ENCODE measurements around the gene SERPINE1.
"Not testable (repeated sequence)": the region's sequence is repeated elsewhere in the genome, so short reads cannot be mapped to it uniquely, and the experiment has no call there.

The SERPINE1 gene

DNA sequence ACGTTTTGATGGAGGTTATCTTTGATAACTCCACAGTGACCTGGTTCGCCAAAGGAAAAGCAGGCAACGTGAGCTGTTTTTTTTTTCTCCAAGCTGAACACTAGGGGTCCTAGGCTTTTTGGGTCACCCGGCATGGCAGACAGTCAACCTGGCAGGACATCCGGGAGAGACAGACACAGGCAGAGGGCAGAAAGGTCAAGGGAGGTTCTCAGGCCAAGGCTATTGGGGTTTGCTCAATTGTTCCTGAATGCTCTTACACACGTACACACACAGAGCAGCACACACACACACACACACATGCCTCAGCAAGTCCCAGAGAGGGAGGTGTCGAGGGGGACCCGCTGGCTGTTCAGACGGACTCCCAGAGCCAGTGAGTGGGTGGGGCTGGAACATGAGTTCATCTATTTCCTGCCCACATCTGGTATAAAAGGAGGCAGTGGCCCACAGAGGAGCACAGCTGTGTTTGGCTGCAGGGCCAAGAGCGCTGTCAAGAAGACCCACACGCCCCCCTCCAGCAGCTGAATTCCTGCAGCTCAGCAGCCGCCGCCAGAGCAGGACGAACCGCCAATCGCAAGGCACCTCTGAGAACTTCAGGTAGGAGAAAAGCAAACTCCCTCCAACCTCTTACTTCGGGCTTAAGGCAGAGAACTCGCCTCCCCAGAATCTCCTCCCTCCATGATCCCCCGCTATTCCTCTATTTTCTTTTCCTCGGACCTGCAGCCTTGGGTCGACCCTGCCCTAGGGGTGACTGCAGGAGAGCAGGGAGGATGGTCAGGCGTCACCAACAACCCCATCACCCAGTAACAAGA is at the start of gene SERPINE1:
Gene SERPINE1, plus strand, starts transcription at position 454 of the 809 bp plus-strand sequence. CDS start 1,290 bp downstream, outside the sequence.
- in situ Hi-C loops (cut with MboI; ENCODE audit: low sequenced_read_pairs), result no loop called here

DNA sequence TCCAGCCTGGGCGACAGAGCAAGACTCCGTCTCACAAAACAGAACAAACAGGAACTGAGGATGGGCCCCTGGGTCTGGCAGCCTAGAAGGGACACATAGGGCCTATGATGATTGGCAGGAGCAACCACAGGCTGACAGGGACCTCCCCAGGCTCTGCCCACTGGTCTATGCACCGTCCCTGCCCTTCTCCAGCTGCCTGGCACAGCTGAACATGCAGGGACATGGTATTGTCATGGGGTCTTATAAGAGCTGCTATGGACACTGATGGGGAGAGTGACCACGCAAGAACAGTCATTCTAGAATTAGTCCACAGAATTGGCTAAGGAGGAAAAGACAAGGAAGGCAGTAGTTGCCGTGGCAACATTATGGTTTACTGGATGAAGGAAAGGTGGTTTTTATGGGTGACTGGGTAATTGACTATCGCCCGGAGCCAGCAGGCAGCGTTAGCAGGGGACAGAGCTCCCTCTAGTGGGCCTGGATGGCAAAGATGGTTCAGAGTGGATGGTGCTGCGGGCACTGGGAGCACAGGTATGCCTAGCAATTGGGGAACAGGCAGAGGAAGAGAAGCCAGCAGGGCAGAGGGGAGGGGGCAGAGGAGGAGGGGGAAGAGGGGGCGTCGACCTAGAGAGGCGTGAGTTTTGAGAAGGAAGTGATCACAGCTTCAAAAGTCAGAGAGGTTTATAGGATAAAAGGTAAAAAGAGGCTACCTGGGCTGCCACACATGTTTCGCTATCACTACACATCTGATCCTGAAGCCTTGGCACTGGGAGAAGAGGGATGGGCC is 49.4 kb upstream of the SERPINE1 start:
- in situ Hi-C loops (cut with MboI; ENCODE audit: low sequenced_read_pairs), result no loop called here

DNA sequence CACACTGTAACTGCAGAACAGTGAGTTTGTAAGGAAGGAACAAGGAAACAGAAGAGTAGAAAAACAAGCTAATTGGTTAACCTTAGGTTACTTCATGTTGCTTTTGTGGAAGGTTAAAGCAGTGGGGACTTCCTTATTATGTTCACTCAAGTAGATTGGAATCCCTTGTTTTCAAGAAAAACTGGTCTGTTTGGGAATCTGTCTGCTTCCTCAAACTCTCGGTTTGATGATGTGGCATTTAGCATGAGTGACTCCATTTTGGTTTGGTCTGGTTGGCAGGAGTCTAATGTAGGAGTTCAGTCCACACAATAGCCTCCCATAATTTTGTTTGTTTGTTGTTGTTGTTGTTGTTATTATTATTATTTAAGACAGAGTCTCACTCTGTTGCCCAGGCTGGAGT is 45.5 kb upstream of the SERPINE1 start:
- in situ Hi-C loops (cut with MboI; ENCODE audit: low sequenced_read_pairs), result no loop called here

DNA sequence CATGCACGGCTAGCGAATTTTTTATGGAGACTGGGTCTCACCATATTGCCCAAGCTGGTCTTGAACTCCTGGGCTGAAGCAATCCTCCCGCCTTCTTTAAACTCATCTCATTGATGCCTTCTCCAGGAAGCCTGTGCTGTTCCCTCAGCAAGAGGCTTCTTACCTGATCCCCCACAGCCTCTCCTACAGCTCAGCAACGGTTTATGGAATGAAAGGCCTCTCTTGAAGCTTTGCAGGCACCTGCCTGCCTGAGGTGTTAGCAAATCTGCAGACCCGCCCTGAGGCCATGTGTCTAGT is 42.1 kb upstream of the SERPINE1 start:
- in situ Hi-C loops (cut with MboI; ENCODE audit: low sequenced_read_pairs), result no loop called here

DNA sequence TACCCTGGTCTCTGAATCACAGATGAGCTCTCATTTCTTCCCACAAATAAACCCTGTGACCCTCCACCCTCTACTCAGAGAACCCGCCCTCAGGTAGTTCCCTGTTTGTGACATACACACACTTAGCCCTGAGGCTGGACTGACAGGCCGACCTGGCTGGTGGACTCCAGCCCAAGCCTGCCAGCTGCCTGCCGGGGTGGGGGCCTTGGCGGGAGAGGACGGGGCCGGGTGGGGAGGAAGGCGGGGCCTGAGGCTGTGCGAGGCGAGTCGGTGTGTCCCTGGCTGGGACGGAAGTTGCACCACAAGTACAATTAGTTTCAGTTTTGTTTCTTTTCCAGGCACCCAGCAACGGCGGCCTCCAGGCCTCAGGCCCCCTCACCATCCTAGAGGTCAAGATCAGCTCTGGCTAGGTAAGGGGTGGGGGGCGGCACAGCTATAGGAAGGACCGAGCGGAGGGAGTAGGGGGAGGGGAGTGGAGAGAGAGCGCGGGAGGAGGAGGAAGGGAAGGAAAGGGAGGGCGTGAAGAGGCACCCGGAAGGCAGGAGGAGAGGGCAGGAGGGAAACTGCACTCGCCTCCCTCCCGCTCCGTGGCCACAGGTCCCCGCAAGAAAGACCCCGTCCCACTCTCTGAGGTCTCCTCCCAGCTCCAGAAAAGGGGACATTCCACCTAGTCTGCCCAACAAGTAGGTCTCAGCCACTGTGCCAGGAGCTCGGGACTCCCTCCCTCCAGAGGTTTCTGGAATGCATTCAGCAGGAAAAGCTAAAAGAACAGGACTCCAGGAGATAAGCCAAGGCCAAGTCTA is 41.5 kb upstream of the SERPINE1 start, which contains the start of gene TRIM56:
Gene TRIM56, plus strand, starts transcription at position 320 of the 803 bp plus-strand sequence. CDS start 1,832 bp downstream, outside the sequence.
- in situ Hi-C loops (cut with MboI; ENCODE audit: low sequenced_read_pairs), result no loop called here

DNA sequence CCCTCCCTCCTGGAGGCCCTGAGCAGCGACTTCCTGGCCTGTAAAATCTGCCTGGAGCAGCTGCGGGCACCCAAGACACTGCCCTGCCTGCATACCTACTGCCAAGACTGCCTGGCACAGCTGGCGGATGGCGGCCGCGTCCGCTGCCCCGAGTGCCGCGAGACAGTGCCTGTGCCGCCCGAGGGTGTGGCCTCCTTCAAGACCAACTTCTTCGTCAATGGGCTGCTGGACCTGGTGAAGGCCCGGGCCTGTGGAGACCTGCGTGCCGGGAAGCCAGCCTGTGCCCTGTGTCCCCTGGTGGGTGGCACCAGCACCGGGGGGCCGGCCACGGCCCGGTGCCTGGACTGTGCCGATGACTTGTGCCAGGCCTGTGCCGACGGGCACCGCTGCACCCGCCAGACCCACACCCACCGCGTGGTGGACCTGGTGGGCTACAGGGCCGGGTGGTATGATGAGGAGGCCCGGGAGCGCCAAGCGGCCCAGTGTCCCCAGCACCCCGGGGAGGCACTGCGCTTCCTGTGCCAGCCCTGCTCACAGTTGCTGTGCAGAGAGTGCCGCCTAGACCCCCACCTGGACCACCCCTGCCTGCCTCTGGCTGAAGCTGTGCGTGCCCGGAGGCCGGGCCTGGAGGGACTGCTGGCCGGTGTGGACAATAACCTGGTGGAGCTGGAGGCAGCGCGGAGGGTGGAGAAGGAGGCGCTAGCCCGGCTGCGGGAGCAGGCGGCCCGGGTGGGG is 39.4 kb upstream of the SERPINE1 start:
- in situ Hi-C loops (cut with MboI; ENCODE audit: low sequenced_read_pairs), result no loop called here

DNA sequence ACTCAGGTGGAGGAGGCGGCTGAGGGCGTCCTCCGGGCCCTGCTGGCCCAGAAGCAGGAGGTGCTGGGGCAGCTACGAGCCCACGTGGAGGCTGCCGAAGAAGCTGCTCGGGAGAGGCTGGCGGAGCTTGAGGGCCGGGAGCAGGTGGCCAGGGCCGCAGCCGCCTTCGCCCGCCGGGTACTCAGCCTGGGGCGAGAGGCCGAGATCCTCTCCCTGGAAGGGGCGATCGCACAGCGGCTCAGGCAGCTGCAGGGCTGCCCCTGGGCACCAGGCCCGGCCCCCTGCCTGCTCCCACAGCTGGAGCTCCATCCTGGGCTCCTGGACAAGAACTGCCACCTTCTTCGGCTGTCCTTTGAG is 38.9 kb upstream of the SERPINE1 start:
- in situ Hi-C loops (cut with MboI; ENCODE audit: low sequenced_read_pairs), result no loop called here

DNA sequence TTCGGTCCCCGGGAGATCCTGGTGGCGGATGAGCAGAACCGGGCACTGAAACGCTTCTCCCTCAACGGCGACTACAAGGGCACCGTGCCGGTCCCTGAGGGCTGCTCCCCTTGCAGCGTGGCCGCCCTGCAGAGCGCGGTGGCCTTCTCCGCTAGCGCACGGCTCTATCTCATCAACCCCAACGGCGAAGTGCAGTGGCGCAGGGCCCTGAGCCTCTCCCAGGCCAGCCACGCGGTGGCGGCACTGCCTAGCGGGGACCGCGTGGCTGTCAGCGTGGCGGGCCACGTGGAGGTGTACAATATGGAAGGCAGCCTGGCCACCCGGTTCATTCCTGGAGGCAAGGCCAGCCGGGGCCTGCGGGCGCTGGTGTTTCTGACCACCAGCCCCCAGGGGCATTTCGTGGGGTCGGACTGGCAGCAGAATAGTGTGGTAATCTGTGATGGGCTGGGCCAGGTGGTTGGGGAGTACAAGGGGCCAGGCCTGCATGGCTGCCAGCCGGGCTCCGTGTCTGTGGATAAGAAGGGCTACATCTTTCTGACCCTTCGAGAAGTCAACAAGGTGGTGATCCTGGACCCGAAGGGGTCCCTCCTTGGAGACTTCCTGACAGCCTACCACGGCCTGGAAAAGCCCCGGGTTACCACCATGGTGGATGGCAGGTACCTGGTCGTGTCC is 37.9 kb upstream of the SERPINE1 start:
- in situ Hi-C loops (cut with MboI; ENCODE audit: low sequenced_read_pairs), result no loop called here

DNA sequence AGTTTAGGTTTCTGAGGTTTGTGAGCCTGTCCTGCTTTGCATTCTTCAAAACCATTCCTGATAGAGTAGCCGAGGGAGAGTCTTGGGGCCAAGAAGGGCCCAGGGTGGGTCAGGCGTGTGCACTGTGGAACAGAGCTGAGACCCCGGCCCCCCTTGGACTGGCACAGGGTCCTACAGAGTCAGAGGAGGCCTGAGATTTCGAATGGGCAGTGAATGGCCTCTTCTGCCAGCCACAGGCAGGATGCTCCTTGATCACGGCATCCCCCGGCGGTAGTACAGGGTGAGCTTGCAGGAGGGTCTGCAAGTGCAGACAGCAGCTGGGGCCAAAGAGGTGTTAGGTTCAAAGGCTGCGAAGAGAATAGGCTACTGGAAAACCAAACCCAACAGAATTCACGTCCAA is 37.0 kb upstream of the SERPINE1 start:
- in situ Hi-C loops (cut with MboI; ENCODE audit: low sequenced_read_pairs), result no loop called here

DNA sequence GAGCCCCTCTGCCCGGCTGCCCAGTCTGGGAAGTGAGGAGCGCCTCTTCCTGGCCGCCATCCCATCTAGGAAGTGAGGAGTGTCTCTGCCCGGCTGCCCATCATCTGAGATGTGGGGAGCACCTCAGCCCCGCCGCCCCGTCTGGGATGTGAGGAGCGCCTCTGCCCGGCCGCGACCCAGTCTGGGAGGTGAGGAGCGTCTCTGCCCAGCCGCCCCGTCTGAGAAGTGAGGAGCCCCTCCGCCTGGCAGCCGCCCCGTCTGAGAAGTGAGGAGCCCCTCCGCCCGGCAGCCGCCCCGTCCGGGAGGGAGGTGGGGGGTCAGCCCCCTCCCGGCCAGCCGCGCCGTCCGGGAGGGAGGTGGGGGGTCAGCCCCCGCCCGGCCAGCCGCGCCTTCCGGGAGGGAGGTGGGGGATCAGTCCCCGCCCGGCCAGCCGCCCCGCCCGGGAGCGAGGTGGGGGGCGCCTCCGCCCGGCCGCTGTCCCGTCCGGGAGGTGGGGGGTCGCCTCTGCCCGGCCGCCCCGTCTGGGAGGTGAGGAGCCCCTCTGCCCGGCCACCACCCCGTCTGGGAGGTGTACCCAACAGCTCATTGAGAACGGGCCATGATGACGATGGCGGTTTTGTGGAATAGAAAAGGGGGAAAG is 34.5 kb upstream of the SERPINE1 start:
- in situ Hi-C loops (cut with MboI; ENCODE audit: low sequenced_read_pairs), result not testable (repeated sequence)

DNA sequence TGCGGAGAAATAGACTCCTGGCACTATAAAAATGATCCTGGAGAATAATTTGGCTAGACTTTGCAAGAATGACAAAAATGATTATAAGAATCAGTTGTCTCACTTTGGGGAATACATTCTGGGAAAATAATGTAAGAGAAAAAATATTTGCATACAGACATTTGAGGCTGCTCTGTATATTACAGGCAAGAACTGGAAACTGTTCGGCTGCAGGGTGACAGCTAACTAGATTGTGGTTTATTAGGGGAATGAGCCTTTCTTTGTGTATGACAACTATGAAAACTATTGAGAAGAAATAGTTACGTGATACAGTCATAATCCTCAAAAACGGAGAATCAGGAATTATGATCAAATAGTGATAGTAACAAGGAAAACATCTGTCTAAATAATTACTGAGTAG is 33.0 kb upstream of the SERPINE1 start:
- in situ Hi-C loops (cut with MboI; ENCODE audit: low sequenced_read_pairs), result no loop called here

DNA sequence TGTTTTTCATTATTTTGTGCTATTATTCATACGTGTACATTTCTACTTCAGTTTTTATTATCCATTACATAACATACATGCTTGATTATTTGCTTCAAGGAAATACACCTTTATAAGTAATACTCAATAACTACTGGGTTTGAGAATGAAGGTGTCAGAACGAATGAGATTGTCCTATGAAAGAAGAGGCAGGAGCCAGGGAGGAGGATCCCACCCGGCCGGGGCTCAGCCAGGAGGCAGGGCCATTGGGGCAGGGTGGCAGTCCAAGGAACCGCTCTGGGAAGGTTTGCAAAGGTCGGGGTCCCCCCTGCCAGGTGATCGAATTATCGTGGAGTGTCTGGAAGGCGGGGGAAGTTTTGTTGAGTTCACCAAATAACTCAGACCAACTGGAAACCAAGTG is 32.5 kb upstream of the SERPINE1 start:
- in situ Hi-C loops (cut with MboI; ENCODE audit: low sequenced_read_pairs), result no loop called here

DNA sequence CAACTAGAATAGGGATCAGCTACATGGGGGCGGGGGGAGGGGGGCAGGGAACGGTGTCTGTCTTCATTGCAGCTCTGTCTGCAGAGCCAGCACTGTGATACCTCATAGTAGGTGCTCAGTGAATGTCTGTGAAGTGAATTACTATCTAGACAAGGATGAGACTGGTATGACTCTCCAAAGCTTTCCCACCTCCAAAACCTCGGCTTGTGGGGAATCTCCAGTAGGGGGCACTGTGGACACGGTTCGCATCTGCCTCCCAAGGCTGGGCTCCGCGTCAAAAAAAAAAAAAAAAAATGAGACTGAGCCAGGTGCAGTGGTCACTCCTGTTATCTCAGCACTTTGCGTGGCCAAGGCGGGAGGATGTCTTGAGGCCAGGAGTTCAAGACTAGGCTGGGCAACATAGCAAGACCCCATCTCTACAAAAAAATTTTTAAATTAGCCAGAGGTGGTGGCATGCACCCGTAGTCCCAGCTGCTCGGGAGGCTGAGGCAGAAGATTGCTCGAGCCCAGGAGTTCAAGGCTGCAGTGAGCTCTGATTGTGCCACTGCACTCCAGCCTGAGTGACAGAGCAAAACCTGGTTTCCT is 32.0 kb upstream of the SERPINE1 start:
- in situ Hi-C loops (cut with MboI; ENCODE audit: low sequenced_read_pairs), result no loop called here

DNA sequence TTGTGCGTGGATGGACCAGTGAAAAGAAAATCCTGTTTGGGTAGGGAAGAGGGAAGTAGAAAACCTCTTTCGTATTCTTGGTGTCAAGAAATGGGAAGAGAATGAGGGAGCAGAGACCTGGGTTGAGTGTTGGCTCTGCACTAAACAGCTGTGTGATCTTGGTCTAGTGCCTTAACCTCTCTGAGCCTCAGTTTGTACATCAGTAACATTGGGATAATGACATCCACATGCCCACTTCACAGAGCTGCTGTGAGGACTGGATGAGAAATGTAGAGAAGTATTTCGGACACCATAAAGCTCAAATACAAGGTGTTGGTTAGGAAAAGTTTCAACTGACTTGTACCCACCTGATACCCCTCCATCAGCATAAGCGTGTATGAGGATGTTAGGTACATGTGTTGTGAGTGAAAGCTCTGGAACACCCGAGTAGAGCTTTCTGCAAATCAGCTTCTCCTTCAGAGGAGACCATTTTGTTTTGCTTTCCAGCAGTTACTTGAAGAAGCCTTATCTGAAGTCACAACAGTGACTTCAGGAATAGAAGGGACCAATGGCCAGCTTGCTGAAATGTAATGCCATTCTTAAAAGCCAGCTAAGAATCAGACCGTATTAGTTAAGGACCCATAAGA is 30.5 kb upstream of the SERPINE1 start:
- in situ Hi-C loops (cut with MboI; ENCODE audit: low sequenced_read_pairs), result no loop called here

DNA sequence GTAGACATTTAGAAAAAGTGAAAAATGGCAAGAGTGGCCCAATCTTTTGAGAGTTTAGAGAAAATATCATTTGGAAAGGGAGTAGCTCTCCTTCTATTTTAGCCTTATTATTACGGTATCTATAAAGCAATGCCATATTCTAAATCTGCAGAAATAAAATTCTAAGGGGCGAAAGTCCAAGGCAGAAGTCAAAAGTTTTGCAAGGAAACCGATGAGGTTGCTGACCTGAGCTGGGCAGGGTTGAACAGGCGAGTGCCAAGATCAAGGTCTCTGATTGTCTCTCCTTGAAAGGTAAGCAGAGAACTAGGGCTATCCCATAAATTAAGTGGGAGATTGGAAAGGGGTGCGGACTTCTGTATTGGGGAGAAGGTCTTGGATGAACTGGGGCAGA is 30.0 kb upstream of the SERPINE1 start:
- in situ Hi-C loops (cut with MboI; ENCODE audit: low sequenced_read_pairs), result no loop called here

DNA sequence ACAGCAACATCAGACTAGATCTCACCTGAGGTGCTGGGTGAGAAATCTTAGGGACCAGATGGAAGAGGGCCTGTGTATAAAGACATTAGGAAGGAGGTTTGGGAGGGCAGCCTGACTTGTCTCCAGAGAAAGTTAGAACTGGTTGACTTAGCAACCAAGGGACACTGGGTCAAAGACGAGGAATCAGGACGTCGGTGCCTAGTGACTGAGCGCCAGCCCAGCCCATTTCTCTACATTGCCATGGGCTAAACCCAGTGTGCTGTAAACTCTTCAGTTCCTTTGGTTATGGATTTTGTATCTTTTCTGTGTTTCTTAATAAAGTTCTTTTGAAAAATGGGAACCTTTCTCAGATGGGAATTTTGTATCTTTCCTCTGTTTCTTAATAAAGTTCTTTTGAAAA is 29.3 kb upstream of the SERPINE1 start:
- in situ Hi-C loops (cut with MboI; ENCODE audit: low sequenced_read_pairs), result no loop called here

DNA sequence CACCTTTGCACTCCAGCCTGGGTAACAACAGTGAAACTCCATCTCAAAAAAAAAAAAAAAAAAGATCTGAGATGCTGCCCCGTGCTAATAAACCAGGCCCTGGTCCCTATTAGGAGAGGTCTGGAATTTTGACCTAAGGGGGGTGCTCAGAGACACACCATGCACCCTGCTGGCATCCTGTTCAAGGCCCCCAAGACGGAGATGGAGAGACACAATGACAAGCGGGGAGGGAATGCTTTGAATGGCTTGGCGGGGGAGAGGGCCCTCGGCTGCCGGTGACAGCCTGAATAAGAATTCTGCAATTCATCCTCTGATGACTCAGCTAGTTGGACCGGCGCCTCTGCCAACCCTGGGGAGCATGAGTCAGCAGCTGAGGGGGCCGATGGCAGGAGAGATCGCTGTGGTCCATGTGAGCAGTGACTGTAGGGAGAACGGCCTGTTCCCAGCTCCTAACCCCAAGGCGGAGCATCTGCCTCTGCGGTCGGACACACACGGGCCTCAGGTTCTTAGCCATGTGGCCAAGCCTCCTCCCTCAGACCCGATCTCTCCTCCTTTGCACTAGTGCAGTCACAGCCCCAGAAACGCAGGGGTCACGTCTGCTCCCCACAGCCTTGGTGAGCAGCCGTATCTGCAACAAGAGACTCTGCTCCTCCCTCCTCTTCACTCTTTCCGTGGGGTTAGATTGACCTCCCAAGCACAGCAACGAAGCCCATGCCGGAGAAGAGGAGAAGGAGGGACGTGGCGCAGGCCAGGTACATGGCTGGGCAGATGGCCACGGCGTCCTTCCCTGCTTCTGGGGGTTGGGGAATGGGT is 26.7 kb upstream of the SERPINE1 start:
- in situ Hi-C loops (cut with MboI; ENCODE audit: low sequenced_read_pairs), result no loop called here
